Measurements from ENCODE around the gene CYYR1. TPM values are rescaled to one million over a fixed set of nuclear protein-coding genes. Genes with fewer than 3 reads are reported as not detected.

CYYR1 gene
- total RNA-seq (2022; extraction: Qiagen RNA extraction), result not detected in 5 replicates

DNA sequence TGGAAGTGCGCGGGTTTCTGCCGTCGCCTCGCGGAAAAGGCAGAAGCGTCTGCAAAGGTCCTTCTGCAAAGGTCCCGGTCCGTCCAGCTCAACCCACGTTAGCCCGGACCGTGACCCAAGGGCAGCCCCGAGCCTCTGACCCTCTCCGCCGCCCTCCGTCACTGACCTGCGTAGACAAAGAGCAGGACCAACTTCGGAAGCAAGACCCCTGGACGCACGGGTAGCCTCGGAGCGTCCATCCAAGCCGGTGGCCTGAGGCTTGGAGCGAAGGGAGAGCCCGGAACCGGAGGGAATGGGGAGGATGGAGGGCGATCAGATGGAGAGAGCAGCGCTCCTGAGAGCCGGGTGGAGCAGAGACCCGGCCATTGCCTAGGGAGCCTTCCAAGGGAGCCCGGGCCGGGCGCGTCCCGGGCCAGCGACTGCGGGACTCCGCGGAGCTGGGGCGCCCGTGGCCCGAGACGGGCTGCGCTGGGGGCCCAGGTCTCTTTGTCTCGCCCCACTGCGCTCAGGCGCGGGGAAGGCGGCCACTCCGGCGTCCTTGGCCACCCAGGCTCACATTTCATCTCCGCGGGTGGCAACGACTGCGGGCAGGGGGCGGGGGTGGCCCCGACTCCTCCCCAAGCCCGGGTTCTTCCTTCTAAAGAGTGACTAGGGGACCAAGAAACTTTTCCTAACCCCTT lies at the start of gene CYYR1:
Gene CYYR1, minus strand, starts transcription at position 585 of the 680 bp plus-strand sequence. Its CDS starts 346 bp downstream, at position 239.

All from A549 treated with dexamethasone at 1 μM for 4 hours (cell line).